ENCODE data around the gene SLC17A2. TPM values are rescaled to one million over a fixed set of nuclear protein-coding genes. Genes with fewer than 3 reads are reported as not detected.

Gene SLC17A2
- total and polyA plus RNA-seq, 2 of the 4 experiments (the other 2 are of a cell fraction) = not detected

GRCh38 chr6:25875926-25876602 lies 54.4 kb downstream of the SLC17A2 start:
- POLR2A ChIA-PET (ENCODE audit: unreplicated experiment) = no interaction called here
- WGBS, 2 experiments (ENCODE audit: extremely low coverage in 2 of 2, insufficient read length in 1 of 2) = no CpG with 5 or more reads among the region's 3 CpGs

More at GRCh38 chr6:25875926-25876602, 54.4 kb downstream of the SLC17A2 start:
- no peaks in the 10 kb centered on the region for H4K20me1 ChIP-seq (ENCODE audit: insufficient read depth, low read length)
- dilution Hi-C loops (cut with HindIII; ENCODE audit: low sequenced_read_pairs, unreplicated experiment) (no loop called here), in situ Hi-C loops (cut with MboI; ENCODE audit: low sequenced_read_pairs) (no loop called here), intact Hi-C loops (cut with micrococcal nuclease) (no loop called here)
- H3K4me3 ChIP-seq (ENCODE audit: insufficient read depth, low read depth, low read length) = no peak overlapping the region
- TF ChIP-seq RCOR1 (IDR thresholded peaks at IDR 0.05; ENCODE audit: insufficient replicate concordance, low read length) (no peak), FOS (IDR thresholded peaks at IDR 0.05; ENCODE audit: low read depth, low read length) (no peak), POLR2A (IDR thresholded peaks at IDR 0.05; ENCODE audit: low read depth, low read length) (no peak), CEBPB (IDR thresholded peaks at IDR 0.05; ENCODE audit: low read depth, low read length) (no peak), MXI1 (IDR thresholded peaks at IDR 0.05; ENCODE audit: borderline replicate concordance, low read depth, low read length) (no peak)
- no peak overlapping the region for H2AK9ac ChIP-seq (replicated peaks; ENCODE audit: low read depth, low read length, poor library complexity)
- H4K91ac ChIP-seq (ENCODE audit: insufficient read depth, low read depth, low read length) = no peak overlapping the region
- H2BK5ac ChIP-seq (ENCODE audit: low read depth, low read length, poor library complexity, severe bottlenecking) = no peak overlapping the region
- no peak overlapping the region for H2BK120ac ChIP-seq (ENCODE audit: low read depth, low read length)
- DNase-seq = no peak
- no peak overlapping the region for H4K5ac ChIP-seq (ENCODE audit: low read depth, low read length)
- CTCF ChIA-PET = interaction anchor here (0.6 to 1.1 kb wide), 2 partner anchors 53 to 319 kb away, joined by 3 read pairs; no protein-coding TSS in a partner anchor
- H3K56ac ChIP-seq (ENCODE audit: extremely low read depth, insufficient read depth, low read length) = no peak overlapping the region
- no peak overlapping the region for H3K23ac ChIP-seq (ENCODE audit: low read depth, low read length)
- no peaks in the 10 kb centered on the region for H3K4me1 ChIP-seq (ENCODE audit: control insufficient read depth, insufficient read depth, low read length)
- no TSS peak for BruUV-seq (replicated peaks)
- no peaks in the 10 kb centered on the region for H3K27me3 ChIP-seq (ENCODE audit: control insufficient read depth, insufficient read depth, low read length)
- no peak overlapping the region for H4K8ac ChIP-seq (ENCODE audit: low read depth in 2 of 2, low read length in 2 of 2)
- no peaks in the 10 kb centered on the region for H3K79me1 ChIP-seq (ENCODE audit: low read depth in 1 of 2, low read length in 2 of 2)
- no peak overlapping the region for H2BK20ac ChIP-seq (ENCODE audit: low read depth, low read length)
- H3K14ac ChIP-seq (replicated peaks; ENCODE audit: low read depth, low read length) = no peak overlapping the region
- H2BK15ac ChIP-seq (ENCODE audit: low read depth, low read length) = no peak overlapping the region
- no peaks in the 10 kb centered on the region for H3K36me3 ChIP-seq (ENCODE audit: control insufficient read depth, insufficient read depth, low read length)
- no peak overlapping the region for H2AK5ac ChIP-seq (ENCODE audit: low read depth, low read length)
- no peak overlapping the region for H3K9ac ChIP-seq (ENCODE audit: low read depth, low read length)
- no peak overlapping the region for H2AFZ ChIP-seq (replicated peaks; ENCODE audit: low read length, poor library complexity)
- no peaks in the 10 kb centered on the region for H3K9me1 ChIP-seq (ENCODE audit: insufficient read depth, low read length)
- no peak overlapping the region for H3K4ac ChIP-seq (ENCODE audit: low read depth, low read length)
- no peak overlapping the region for H3K27ac ChIP-seq (ENCODE audit: insufficient read depth, low read length)
- H3K9me3 ChIP-seq (ENCODE audit: control insufficient read depth, insufficient read depth, low read length) = no peaks in the 10 kb centered on the region
- H3K18ac ChIP-seq (ENCODE audit: low read depth, low read length) = no peak overlapping the region
- H3K4me2 ChIP-seq (ENCODE audit: low read depth, low read length) = no peak overlapping the region
- no peak for ATAC-seq (ENCODE audit: low read depth)

Measured in IMR-90 (cell line).